ENCODE measurements around the gene PEX7.
"Not testable (repeated sequence)": the region's sequence is repeated elsewhere in the genome, so short reads cannot be mapped to it uniquely, and the experiment has no call there.

GRCh38 chr6:136904477-136904876, 82.1 kb downstream of the PEX7 start:
- not testable (repeated sequence) for TF ChIP-seq CTCF (conservative IDR thresholded peaks at IDR 0.05 in 1 of 2, IDR thresholded peaks at IDR 0.05 in 1 of 2; ENCODE audit: extremely low read depth in 1 of 2, insufficient read depth in 1 of 2, low read depth in 1 of 2, low read length in 2 of 2); EZH2 (IDR thresholded peaks at IDR 0.05; ENCODE audit: borderline replicate concordance, low read length)

Data from mammary epithelial cell (primary cell).